GM10248 (cell line): Measurements from ENCODE around the gene ZC3H18.

Experiments used
- CTCF ChIA-PET: fragments of 300-600 bp; sonication (Branson Sonifier 250); formaldehyde crosslinking; extraction: SDS; loops from one replicate; lab custom pipeline; 2021; ENCODE audit warnings: antibody characterized with exemption; lab: Yijun Ruan, JAX
- POLR2A ChIA-PET: fragments of 350-650 bp; sonication (Branson Sonifier 250); formaldehyde crosslinking; extraction: SDS; loops from one replicate; lab custom pipeline; 2020; ENCODE audit warnings: antibody characterized with exemption; lab: Yijun Ruan, JAX
- DNase-seq: peaks from one replicate; pipeline ENCODE4 v3.0.0; 2012; ENCODE audit errors: extremely low spot score
- TF ChIP-seq, protein P1 (sequence below): IDR thresholded peaks from 2 replicates; pipeline ENCODE4 v1.5.1; 2012; ENCODE audit warnings: mild to moderate bottlenecking, low read depth; ENCODE audit errors: extremely low read depth, missing control alignments, control extremely low read depth

The ZC3H18 gene

DNA sequence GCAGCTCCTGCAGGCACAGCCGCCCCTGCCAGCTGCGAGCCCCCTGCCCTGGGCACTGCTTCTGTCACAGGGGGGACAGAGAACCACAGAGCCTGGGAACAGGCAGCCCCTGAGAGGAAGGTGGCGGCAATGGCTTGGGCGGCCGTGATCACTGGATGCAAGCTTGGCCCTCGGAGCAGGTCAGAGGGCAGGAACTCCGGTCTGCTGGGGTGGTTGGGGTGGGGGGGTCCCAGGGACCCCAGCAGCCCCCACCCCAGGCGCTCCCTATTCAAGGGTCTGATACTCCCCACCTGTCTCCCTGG lies 82.5 kb downstream of the ZC3H18 start:
- POLR2A ChIA-PET: interaction anchor here (0.6 to 0.8 kb wide), 2 partner anchors 10 to 22 kb away, joined by 3 read pairs; partner anchors contain the start of gene MVD
- CTCF ChIA-PET: no interaction called here
- TF ChIP-seq, protein P1, sequence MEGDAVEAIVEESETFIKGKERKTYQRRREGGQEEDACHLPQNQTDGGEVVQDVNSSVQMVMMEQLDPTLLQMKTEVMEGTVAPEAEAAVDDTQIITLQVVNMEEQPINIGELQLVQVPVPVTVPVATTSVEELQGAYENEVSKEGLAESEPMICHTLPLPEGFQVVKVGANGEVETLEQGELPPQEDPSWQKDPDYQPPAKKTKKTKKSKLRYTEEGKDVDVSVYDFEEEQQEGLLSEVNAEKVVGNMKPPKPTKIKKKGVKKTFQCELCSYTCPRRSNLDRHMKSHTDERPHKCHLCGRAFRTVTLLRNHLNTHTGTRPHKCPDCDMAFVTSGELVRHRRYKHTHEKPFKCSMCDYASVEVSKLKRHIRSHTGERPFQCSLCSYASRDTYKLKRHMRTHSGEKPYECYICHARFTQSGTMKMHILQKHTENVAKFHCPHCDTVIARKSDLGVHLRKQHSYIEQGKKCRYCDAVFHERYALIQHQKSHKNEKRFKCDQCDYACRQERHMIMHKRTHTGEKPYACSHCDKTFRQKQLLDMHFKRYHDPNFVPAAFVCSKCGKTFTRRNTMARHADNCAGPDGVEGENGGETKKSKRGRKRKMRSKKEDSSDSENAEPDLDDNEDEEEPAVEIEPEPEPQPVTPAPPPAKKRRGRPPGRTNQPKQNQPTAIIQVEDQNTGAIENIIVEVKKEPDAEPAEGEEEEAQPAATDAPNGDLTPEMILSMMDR: no peak
- DNase-seq: no peak

DNA sequence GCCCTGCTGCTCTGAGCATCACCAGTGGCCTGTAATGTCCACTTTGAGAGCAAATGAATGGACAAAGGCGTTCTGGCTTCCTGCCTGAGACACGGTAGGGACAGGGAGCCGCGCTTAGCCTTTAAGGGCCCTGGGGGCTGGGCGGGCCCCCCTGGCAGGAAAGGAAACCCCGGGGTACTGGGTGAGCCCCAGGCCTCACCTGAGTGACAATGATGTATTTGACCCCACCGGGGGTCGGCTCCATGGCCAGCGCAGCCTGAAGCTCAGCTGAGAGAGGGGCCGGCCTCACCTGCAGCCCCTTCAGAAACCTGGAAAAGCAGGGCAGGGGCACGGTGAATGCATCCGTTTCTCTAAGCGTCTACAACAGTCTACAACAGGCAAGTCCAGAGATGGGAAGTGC lies 82.9 kb downstream of the ZC3H18 start:
- no peak for DNase-seq
- POLR2A ChIA-PET: interaction anchor here (1.0 kb wide), 1 partner anchor 21 kb away, joined by 3 read pairs; no protein-coding TSS in a partner anchor
- CTCF ChIA-PET: interaction anchor here (1.0 kb wide), 1 partner anchor 12 kb away, joined by 3 read pairs; no protein-coding TSS in a partner anchor
- TF ChIP-seq, protein P1: no peak

DNA sequence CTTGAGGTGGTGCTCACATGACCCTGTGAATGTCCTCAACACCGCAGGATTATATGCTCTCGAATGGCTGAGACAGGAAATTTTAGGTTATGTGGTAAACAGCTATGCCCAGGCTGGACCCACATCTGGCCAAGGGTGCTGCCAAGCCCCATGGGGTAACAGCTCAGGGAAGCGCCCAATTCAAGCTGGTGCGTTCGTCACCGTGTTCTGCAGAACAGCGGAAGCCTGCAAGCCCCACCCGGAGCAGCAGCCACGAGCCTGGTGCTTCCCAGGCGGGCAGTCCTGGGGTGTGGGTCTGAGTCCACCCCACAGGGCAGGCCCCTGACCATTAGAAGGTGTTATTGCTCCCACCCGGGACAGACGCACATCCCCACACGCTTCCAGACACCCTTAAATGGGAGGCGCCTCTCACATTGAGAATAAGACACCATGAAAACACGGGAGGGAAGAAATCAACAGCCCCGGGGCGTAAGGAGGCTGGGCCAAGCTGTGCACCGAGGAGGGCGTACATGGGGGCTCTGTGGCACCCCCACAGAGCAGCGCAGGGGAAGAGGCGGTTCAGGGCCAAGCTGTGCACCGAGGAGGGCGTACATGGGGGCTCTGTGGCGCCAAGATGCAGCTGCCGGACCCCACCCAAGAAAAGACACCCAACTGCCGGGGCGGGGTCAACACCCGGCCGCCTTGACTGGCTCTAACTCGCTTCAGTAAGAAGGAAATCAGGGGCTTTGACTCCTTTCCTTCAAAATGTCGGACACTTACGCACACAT lies 83.6 kb downstream of the ZC3H18 start:
- no peak for DNase-seq
- TF ChIP-seq, protein P1: no peak
- POLR2A ChIA-PET: interaction anchor here (1.0 kb wide), 1 partner anchor 21 kb away, joined by 3 read pairs; no protein-coding TSS in a partner anchor
- CTCF ChIA-PET: interaction anchor here (1.0 kb wide), 1 partner anchor 12 kb away, joined by 3 read pairs; no protein-coding TSS in a partner anchor

DNA sequence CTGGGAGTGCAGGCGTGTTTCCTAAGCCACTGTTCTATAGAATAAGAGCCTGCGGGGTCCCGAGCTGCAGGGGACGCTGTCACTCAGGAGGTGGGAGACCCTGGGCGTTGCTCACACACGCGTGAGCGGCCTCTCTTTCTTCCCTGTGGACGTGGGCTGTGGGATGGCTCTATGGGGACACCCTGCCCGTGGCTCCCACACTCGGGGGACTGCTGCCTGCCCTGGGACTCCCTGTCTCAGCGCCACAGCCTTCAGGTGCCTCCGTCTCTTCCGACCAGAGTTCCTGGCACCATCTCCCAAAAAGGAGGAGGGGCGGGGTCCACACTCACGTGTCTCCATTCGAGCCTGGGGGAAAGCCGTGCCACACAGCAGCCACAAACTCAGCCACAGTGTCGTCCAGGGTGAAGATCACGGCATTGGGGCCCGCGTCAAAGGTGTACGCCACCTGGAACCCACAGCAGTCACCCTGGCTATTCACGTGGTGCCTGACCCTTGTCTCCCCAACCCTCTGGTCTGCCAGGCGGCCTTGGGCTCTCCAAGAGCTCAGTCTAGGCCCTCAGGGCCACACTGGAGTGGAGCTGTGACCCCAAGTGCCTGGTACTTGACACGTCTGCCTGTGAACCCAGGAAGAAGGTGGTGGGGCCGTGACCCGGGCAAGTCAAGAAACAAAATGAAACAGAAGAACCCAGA lies 84.3 kb downstream of the ZC3H18 start:
- ChIA-PET CTCF (no interaction called here), POLR2A (no interaction called here)

DNA sequence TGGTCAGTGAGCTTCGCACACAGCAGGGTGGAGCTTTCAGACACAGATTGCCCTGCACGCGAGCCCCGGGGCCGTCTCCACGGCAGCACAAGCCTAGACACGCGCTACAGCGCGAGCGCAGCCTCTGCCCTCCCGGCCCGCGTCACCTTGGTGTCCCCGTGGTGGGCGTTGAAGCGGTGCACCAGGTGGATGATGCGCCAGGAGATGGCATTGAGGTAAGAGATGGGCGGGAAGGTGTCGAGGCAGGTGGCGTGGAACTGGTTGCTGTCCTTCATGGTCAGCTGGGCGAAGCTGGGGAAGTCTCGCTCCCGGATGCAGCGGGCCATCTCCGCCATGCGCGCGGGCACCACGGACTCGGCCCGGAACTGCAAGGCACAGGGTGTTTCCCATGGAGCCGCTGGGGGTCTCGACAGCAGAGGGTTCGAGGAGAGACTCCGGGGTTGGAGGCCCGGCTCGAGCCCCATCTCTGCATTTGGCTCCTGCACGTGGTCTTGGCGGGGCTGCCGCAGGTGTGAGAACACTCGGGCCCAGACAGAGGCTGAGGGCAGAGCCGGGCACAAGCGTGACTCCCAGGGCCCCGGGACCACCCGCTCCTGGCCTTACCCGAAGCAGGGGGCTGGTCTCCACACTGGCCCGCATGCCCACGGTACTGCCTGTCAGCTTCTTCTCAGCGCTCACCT lies 85.0 kb downstream of the ZC3H18 start:
- CTCF ChIA-PET: no interaction called here
- DNase-seq: no peak
- POLR2A ChIA-PET: no interaction called here
- TF ChIP-seq, protein P1: no peak

More for the DNA sequence above, 84.3 kb downstream of the ZC3H18 start:
- TF ChIP-seq, protein P1: no peak
- no peak for DNase-seq

DNA sequence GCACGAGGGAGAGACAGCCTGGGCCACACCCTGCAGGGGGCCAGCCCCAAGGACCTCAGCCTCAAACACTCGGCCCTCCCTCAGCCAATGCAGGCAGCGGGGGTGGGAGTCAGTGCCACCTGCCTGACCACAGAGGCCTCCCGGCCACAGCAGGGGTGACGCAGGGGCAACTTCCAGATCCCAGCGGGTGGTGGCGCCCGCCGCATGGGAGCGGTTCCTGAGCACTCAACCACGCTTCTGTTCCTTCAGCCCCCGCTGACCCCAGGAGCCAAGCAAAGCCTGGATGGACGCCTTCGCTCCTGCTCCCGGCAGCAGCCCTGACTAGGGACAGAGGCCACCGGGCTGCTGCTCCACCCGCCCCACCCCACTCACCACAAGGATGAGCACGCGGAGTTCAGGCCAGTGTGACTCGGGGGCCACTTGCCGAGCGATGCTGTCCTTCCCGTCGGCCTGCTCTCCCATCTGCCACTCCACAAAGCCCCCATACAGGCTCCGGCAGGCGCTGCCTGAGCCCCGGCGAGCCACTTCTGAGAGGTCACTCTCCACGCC lies 85.6 kb downstream of the ZC3H18 start:
- POLR2A ChIA-PET: no interaction called here
- TF ChIP-seq, protein P1: no peak
- DNase-seq: no peak
- CTCF ChIA-PET: no interaction called here
